Activated CD4-positive, alpha-beta memory T cell treated with anti-CD3 and anti-CD28 coated beads, Interleukin-2, amount 10 ng/mL, durations not matched to agents 7 days and 5 days (primary cell): Measurements from ENCODE around the gene MFF. TPM values are rescaled to one million over a fixed set of nuclear protein-coding genes. Genes with fewer than 3 reads are reported as not detected.

Experiments used
- total RNA-seq, 2 experiments: library from RNA; stranded (reverse); gene quantifications; one replicate each; pipeline ENCODE4 v1.2.3, GENCODE V29; 2021

MFF gene
- total RNA-seq, 2 experiments from 2014 or later = 63.9 to 67.5 TPM

Other genes starting within 250 kb of the MFF start
- under 1 TPM; 0.10 to 0.35 TPM for gene COL4A4, start 161.0 kb upstream of the MFF start, total RNA-seq
- gene COL4A3, start 160.6 kb upstream of the MFF start, total RNA-seq = under 1 TPM in 1 of 2 experiments, not detected in 1; 0.13 TPM
- not detected for gene TM4SF20, start 54.1 kb downstream of the MFF start, total RNA-seq
- gene SCYGR1, start 62.7 kb downstream of the MFF start, total RNA-seq = not detected
- 10 to 100 TPM; 59.7 to 64.0 TPM for gene AGFG1, start 146.9 kb downstream of the MFF start, total RNA-seq